Mesendoderm (in vitro differentiated cells): Measurements from ENCODE around the gene CLMP.

Source experiments
- DNase-seq: peaks from one replicate; pipeline ENCODE4 v3.0.0; 2013
- H2AK5ac ChIP-seq: 2 replicates; pipeline ENCODE4 v1.6.1; 2013; ENCODE audit warnings: low read length, inconsistent platforms
- H2BK120ac ChIP-seq: 2 replicates; pipeline ENCODE4 v1.6.1; 2013; ENCODE audit warnings: low read depth, mild to moderate bottlenecking, low read length, moderate library complexity, mixed read lengths
- H2BK15ac ChIP-seq: replicated peaks from 2 replicates; pipeline ENCODE4 v1.6.1; 2013; ENCODE audit warnings: low read depth, mild to moderate bottlenecking, moderate library complexity
- H2BK5ac ChIP-seq: 2 replicates; pipeline ENCODE4 v1.6.1; 2013; ENCODE audit warnings: low read length, inconsistent platforms
- H3K18ac ChIP-seq: 2 replicates; pipeline ENCODE4 v1.6.1; 2013; ENCODE audit warnings: mild to moderate bottlenecking, low read length, mixed read lengths
- H3K23ac ChIP-seq: one replicate; pipeline ENCODE4 v1.6.1; 2013; ENCODE audit warnings: low read length
- H3K27ac ChIP-seq: 2 replicates; pipeline ENCODE4 v1.5.1; 2013; ENCODE audit warnings: low read depth, mild to moderate bottlenecking, inconsistent platforms, low read length, moderate library complexity
- H3K27me3 ChIP-seq: 2 replicates; pipeline ENCODE4 v1.6.1; 2013; ENCODE audit warnings: low read length, control low read depth, mild to moderate bottlenecking, inconsistent platforms; ENCODE audit not compliant: insufficient read depth, poor library complexity
- H3K36me3 ChIP-seq: 2 replicates; pipeline ENCODE4 v1.6.1; 2013; ENCODE audit warnings: low read length, inconsistent platforms; ENCODE audit not compliant: control insufficient read depth, insufficient read depth
- H3K4ac ChIP-seq: one replicate; pipeline ENCODE4 v1.6.1; 2013; ENCODE audit warnings: low read depth, mild to moderate bottlenecking, low read length, moderate library complexity
- H3K4me1 ChIP-seq: 2 replicates; pipeline ENCODE4 v1.6.1; 2013; ENCODE audit warnings: low read depth, low read length, inconsistent platforms; ENCODE audit not compliant: control insufficient read depth
- H3K4me2 ChIP-seq: 2 replicates; pipeline ENCODE4 v1.6.1; 2013; ENCODE audit warnings: low read length
- H3K4me3 ChIP-seq: 2 replicates; pipeline ENCODE4 v1.5.1; 2013; ENCODE audit warnings: mild to moderate bottlenecking, low read length
- H3K56ac ChIP-seq: one replicate; pipeline ENCODE4 v1.6.1; 2013; ENCODE audit warnings: low read length
- H3K79me1 ChIP-seq: 2 replicates; pipeline ENCODE4 v1.6.1; 2013; ENCODE audit warnings: low read length, inconsistent platforms
- H3K79me2 ChIP-seq: 2 replicates; pipeline ENCODE4 v1.6.1; 2013; ENCODE audit warnings: mild to moderate bottlenecking, low read length; ENCODE audit not compliant: control insufficient read depth, insufficient read depth
- H3K9ac ChIP-seq: 2 replicates; pipeline ENCODE4 v1.6.1; 2013; ENCODE audit warnings: low read length, inconsistent platforms
- H4K5ac ChIP-seq: one replicate; pipeline ENCODE4 v1.6.1; 2013; ENCODE audit warnings: low read length
- H4K8ac ChIP-seq: one replicate; pipeline ENCODE4 v1.6.1; 2013; ENCODE audit warnings: low read depth, mild to moderate bottlenecking, control low read depth, low read length, moderate library complexity
- WGBS: extraction: QIAGEN DNeasy Blood & Tissue Kit; methylation state at CpG from one replicate; pipeline ENCODE4 v1.1.7; 2013; ENCODE audit warnings: low lambda C conversion rate, missing lambda C conversion rate; ENCODE audit not compliant: insufficient coverage; ENCODE audit errors: extremely low coverage; 5-methylcytosine and 5-hydroxymethylcytosine counted together

Gene CLMP

DNA sequence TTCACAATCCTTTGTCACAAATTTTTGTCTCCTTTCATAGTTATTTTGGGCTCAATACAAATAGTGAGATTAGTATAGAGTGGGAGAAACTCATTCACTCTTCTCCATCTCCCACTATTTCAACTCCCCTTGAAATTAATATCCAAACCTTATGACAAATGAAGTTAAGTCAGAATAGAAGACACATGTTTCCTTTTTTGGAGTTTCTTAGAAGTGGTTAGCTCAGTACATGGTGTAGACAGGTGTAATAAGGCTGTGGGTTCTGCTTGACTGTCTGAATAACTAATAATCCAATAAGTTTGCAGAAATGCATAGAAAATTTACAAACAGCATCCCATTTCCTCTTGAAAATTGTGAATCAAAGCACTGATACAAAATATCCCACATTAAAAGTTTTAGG, 122.3 kb downstream of the CLMP start:
- Histone ChIP-seq H3K56ac (no peak overlapping the region), H3K27ac (no peak overlapping the region), H3K4me2 (no peak overlapping the region), H2AK5ac (no peak overlapping the region), H3K4me3 (no peak overlapping the region), H4K8ac (no peak overlapping the region), H3K79me1 (no peaks in the 10 kb centered on the region), H3K4ac (no peak overlapping the region), H3K9ac (no peak overlapping the region), H2BK5ac (no peak overlapping the region), H3K27me3 (no peaks in the 10 kb centered on the region), H3K23ac (no peak overlapping the region), H2BK120ac (no peak overlapping the region), H4K5ac (no peak overlapping the region), H3K79me2 (no peaks in the 10 kb centered on the region), H3K4me1 (no peaks in the 10 kb centered on the region), H3K36me3 (no peaks in the 10 kb centered on the region), H2BK15ac (no peak overlapping the region), H3K18ac (no peak overlapping the region)
- no peak for DNase-seq

DNA sequence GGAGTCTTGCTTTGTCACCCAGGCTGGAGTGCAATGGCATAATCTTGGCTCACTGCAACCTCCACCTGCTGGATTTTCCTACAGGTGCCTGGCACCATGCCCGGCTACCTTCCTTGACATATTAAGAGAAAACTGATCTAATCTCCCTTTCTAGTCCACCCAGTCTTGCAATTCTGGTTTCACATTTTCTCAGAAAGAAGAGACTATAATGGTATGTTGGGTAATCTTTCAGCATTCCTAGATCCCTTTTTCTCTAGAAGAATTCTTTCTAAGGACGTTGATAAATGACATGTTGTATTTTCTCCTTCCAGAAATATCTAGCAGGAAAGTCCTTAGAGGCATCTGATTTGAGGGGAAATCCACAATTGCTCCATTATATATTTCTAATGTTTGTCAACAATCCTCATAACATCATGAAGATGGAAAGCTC, 122.7 kb downstream of the CLMP start:
- Histone ChIP-seq H4K8ac (no peak overlapping the region), H3K27me3 (no peaks in the 10 kb centered on the region), H3K23ac (no peak overlapping the region), H2AK5ac (no peak overlapping the region), H3K18ac (no peak overlapping the region), H2BK15ac (no peak overlapping the region), H3K27ac (no peak overlapping the region), H2BK120ac (no peak overlapping the region), H2BK5ac (no peak overlapping the region), H4K5ac (no peak overlapping the region), H3K4me1 (no peaks in the 10 kb centered on the region), H3K4ac (no peak overlapping the region), H3K36me3 (no peaks in the 10 kb centered on the region), H3K4me2 (no peak overlapping the region), H3K4me3 (no peak overlapping the region), H3K79me1 (no peaks in the 10 kb centered on the region), H3K9ac (no peak overlapping the region), H3K79me2 (no peaks in the 10 kb centered on the region), H3K56ac (no peak overlapping the region)
- WGBS = no CpG with 5 or more reads among the region's 2 CpGs
- no peak for DNase-seq

DNA sequence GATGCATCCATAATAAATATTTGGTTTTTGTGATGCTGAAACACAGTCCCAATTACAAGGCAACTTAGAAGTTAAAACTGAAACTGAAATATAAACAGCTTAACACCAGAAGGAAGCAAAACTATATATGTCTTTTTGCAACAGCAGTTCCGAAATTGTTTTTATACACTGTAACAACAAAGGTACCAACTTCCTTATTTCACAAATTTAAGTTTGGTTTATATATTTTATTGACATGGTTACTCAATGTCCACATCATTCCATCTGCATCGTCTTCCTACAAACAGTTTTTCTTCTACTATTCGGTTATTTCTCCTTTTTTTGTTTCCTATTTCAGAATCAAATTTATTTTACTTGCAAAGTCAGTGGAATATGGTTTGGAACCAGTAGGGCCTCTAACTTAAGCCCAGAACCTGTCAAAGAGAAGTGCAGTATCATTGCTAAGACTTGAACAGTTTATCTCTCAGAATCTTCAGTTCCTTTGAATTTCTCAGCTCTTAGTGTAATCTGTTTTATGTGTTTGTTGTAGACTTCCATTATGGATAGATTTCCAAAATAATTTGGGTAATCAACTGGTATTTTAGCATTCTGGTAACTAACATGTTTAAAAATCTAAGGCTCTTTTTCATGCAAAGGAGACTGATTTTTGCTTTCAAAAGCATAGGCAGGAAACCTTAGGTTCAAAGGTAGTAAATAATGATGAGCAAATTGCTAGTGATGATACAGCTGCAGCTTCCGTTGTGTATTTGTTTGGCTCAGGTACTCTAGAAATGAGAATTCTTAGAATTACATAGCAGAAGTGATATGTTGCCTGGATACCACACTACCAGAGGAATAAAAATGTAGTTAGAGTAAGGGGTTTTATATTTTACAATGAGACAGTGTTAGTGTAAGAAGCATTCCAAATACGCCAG, 124.9 kb downstream of the CLMP start:
- Histone ChIP-seq H3K27ac (no peak overlapping the region), H3K79me2 (no peaks in the 10 kb centered on the region), H2BK120ac (no peak overlapping the region), H4K5ac (no peak overlapping the region), H2BK15ac (no peak overlapping the region), H3K4ac (no peak overlapping the region), H3K27me3 (no peaks in the 10 kb centered on the region), H3K56ac (no peak overlapping the region), H3K36me3 (no peaks in the 10 kb centered on the region), H3K9ac (no peak overlapping the region), H3K4me2 (no peak overlapping the region), H3K79me1 (no peaks in the 10 kb centered on the region), H3K23ac (no peak overlapping the region), H3K4me1 (no peaks in the 10 kb centered on the region), H3K4me3 (no peak overlapping the region), H2AK5ac (no peak overlapping the region), H3K18ac (no peak overlapping the region), H4K8ac (no peak overlapping the region), H2BK5ac (no peak overlapping the region)
- WGBS = no CpG with 5 or more reads among the region's 5 CpGs
- no peak for DNase-seq

- H2BK15ac ChIP-seq = no peak overlapping the region
- H3K27me3 ChIP-seq = no peaks in the 10 kb centered on the region
- no peak overlapping the region for H3K4me2 ChIP-seq
- H4K5ac ChIP-seq = no peak overlapping the region
- H3K79me2 ChIP-seq = peaks cover 14% of the 10 kb centered on the region
- H3K56ac ChIP-seq = no peak overlapping the region
- no peak overlapping the region for H3K18ac ChIP-seq
- peaks cover under 1% of the 10 kb centered on the region for H3K36me3 ChIP-seq
- H4K8ac ChIP-seq = peak overlapping the region; percentile 28
- no CpG with 5 or more reads among the region's 2 CpGs for WGBS
- no peak overlapping the region for H3K4me3 ChIP-seq
- H3K27ac ChIP-seq = no peak overlapping the region
- no peak for DNase-seq
- H3K4me1 ChIP-seq = peaks cover 2% of the 10 kb centered on the region
- H2BK5ac ChIP-seq = no peak overlapping the region
- no peaks in the 10 kb centered on the region for H3K79me1 ChIP-seq
- no peak overlapping the region for H3K4ac ChIP-seq
- H2AK5ac ChIP-seq = no peak overlapping the region
- H2BK120ac ChIP-seq = no peak overlapping the region
- no peak overlapping the region for H3K23ac ChIP-seq
- no peak overlapping the region for H3K9ac ChIP-seq
Measured at GRCh38 chr11:123065621-123066020, 129.4 kb downstream of the CLMP start.

- H2AK5ac ChIP-seq = no peak overlapping the region
Measured at GRCh38 chr11:123063826-123064657, 131.0 kb downstream of the CLMP start.

More at GRCh38 chr11:123063826-123064657, 131.0 kb downstream of the CLMP start:
- peak; percentile 30 for DNase-seq
- Histone ChIP-seq H3K27me3 (no peaks in the 10 kb centered on the region), H3K36me3 (peaks cover 13% of the 10 kb centered on the region), H2BK5ac (no peak overlapping the region), H3K4me3 (no peak overlapping the region), H3K18ac (no peak overlapping the region), H3K79me1 (no peaks in the 10 kb centered on the region), H3K9ac (peak overlapping the region; percentile 96), H3K23ac (no peak overlapping the region), H2BK15ac (no peak overlapping the region), H3K4ac (no peak overlapping the region), H3K79me2 (peaks cover 30% of the 10 kb centered on the region), H3K56ac (peak overlapping the region; percentile 97), H4K8ac (no peak overlapping the region), H3K4me1 (peaks cover 2% of the 10 kb centered on the region), H3K4me2 (no peak overlapping the region), H3K27ac (no peak overlapping the region), H4K5ac (no peak overlapping the region), H2BK120ac (no peak overlapping the region)
- no CpG with 5 or more reads among the region's 9 CpGs for WGBS
